Fibroblast of skin of left biceps (primary cell): Measurements from ENCODE around the gene CARS1.
"Not testable (repeated sequence)": the region's sequence is repeated elsewhere in the genome, so short reads cannot be mapped to it uniquely, and the experiment has no call there.

Experiments used
- DNase-seq, 2 experiments: peaks; one replicate each; pipeline ENCODE4 v3.0.0-alpha.2; 2013; ENCODE audit warnings: low read depth in 2 of 2

Gene CARS1

DNA sequence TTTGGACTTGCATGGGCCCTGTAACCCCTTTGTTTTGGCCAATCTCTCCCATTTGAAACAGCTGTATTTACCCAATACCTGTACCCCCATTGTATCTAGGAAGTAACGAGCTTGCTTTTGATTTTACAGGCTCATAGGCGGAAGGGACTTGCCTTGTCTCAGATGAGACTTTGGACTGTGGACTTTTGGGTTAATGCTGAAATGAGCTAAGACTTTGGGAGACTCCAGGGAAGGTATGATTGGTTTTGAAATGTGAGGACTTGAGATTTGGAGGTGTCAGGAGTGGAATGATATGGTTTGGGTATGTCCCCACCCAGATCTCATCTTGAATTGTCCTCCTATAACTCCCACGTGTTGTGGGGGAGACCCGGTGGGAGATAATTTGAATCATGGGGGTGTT is 6.2 kb upstream of the CARS1 start:
- DNase-seq: not testable (repeated sequence)

GRCh38 chr11:3060436-3061025 is 3.3 kb upstream of the CARS1 start:
- no peak for DNase-seq

DNA sequence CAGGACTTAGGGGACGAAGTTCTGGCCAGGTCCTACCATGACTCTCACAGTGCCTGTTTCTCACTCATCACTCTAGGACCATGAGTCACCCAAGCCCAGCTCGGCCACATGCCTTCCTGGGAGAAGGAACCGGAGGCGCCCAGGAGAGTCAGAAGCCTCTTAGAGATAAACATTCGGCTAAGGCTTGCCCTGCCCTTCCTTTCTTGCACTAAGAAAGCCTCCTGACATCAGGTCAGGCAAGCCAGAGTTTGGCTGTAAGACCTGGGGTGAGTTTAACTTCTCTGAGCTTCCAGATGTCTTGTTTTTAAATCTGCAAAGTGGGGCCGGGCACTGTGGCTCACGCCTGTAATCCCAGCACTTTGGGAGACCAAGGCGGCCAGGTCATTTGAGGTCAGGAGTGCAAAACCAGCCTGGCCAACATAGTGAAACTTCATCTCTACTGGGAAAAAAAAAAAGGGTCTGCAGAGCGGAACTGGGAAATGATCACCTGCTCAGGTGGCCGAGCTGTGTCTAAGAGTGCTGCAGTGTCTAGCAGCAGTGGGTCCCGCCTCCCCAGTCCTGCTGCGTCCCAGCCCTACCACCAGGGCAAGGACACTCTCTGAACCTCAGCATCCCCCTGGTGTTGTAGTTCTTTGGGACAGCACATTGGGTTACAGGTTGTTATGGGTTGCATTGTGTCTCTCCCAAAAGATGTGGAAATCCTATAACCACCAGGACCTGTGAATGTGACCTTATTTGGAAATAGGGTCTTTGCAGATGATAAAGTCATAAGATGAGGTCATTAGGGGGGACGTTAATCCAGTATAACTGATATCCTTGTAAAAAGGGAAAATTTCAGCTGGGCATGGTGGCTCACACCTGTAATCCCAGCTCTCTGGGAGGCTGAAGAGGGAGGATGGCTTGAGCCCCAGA is 1.8 kb upstream of the CARS1 start:
- DNase-seq: no peak

- DNase-seq: no peak
Measured at GRCh38 chr11:3056296-3057068, 741 bp downstream of the CARS1 start.

- no peak for DNase-seq
Measured at GRCh38 chr11:3055891-3056290, 1.3 kb downstream of the CARS1 start.

DNA sequence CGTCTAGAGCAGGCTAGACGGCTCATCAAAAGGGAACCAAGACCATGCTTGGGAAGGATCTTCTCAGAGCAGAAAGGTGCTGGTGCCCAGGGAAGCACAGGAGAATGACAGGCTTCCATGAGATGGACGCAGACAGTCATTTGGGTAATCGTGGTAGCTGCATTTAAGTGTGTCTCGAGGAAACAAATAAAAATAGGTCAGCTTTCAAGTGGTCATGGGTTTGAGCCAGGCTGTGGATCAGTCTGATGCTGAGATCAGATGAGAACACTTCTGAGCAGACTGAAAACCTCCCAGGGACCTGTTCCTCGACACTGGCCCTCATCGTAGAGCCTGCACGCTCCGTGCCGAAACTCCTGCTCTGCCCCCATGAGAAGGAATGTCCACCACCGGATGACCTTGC is 4.7 kb downstream of the CARS1 start:
- no peak for DNase-seq

DNA sequence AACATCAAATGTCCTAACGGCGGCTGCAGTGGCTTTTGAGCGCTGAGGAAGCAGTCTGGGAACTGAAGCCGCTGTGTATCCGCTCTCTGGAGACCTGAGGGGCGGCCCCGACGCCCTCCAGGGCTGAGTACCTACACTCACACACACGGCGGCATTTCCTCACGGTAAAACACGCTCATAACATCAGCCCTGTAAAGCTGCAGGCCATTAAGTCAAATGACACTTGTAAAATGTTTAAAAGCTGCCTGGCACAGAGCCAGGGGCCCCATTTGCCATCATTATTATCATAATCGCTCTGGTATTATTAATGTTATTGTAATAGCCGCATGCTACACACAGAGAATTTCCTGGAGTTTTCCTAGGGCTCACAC is 5.1 kb downstream of the CARS1 start:
- no peak for DNase-seq

DNA sequence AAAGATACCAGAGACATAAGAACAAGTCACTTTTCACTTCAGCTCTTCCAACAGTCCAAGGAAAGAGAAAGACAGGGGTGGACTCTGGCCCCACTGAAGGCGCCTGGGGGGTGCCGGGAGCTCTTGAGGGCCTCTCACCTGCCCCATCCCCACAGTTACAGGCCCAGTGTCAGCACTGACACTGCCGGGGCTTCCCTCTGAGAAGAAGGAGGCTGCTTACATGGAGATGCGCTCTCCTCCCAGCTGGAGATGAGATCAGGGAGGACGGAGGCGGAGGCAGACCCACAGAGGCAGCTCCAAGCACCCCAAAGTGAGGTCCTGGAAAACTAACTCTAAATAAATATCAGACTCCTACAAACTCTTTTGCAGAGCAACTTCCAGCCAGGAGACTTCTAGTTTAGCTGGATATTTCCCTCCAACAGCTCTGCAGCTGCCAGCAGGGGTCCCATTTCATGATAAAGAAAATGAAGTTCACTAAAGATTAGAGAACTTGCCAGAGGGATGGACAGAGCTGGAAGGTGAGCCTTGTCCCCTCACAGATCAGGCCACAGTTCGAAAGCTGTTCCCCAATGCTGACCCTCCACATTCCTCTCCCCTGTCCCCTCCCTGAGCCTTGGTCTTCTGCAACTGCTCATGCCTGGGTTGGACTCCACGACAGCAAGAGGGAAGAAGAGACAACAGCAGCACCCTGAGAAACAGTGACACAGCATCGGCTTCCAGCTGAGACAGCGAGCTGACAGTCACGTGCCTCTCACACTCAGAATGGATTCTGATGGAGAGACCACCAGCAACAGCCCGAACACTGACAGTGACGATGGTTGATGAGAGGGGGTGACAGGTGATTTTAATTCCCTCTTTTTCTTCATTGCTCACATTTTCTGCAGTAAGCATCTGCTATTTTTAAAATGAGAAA is 5.8 kb downstream of the CARS1 start:
- no peak for DNase-seq

- DNase-seq: no peak
Measured at GRCh38 chr11:3050386-3051195, 6.6 kb downstream of the CARS1 start.

GRCh38 chr11:3049430-3050243 is 7.6 kb downstream of the CARS1 start:
- DNase-seq: peak; percentile 62 to 71

GRCh38 chr11:3047637-3048036 is 9.6 kb downstream of the CARS1 start:
- DNase-seq: no peak

GRCh38 chr11:3046641-3047040 is 10.6 kb downstream of the CARS1 start:
- no peak for DNase-seq

- no peak for DNase-seq
Measured at GRCh38 chr11:3046190-3046589, 11.0 kb downstream of the CARS1 start.

DNA sequence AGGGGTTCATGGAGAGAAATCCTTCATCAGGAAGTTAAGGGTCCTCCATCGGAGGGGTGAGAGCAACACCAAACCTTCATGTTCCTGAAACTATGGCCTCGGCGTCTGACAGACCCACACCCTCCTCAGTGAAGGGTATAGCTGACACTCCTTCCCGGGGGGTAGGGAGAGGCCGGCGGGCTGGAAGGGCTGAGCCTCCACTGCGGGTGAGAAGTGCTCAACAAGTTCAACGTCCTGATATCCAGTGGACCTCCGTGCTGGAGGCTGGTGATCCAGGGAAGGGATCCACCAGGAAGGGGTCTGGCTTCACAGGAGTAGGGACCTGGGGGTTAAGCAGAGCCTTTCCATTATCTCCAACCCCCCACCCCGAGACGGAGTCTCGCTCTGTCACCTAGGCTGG is 12.3 kb downstream of the CARS1 start:
- DNase-seq: no peak

DNA sequence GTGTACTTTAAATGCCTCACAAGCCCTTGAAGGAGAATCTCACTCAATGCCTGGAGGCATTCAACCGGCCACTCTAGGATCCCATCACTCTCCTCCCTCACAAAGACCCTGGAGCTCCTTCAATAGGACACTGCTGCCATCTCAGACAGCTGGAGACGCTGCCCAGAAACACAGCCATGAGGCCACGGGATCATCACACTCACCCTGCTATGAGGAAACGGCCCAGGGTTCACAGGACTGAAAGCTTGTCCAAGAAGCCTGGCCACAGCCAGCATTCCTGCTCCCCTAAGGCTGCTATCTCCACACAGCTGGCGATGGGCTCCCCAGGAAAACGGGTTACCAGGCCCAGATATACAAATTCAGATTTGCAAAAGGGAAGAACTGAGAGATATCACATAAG is 13.2 kb downstream of the CARS1 start:
- no peak for DNase-seq

GRCh38 chr11:3043315-3043871 is 13.8 kb downstream of the CARS1 start:
- DNase-seq: no peak

DNA sequence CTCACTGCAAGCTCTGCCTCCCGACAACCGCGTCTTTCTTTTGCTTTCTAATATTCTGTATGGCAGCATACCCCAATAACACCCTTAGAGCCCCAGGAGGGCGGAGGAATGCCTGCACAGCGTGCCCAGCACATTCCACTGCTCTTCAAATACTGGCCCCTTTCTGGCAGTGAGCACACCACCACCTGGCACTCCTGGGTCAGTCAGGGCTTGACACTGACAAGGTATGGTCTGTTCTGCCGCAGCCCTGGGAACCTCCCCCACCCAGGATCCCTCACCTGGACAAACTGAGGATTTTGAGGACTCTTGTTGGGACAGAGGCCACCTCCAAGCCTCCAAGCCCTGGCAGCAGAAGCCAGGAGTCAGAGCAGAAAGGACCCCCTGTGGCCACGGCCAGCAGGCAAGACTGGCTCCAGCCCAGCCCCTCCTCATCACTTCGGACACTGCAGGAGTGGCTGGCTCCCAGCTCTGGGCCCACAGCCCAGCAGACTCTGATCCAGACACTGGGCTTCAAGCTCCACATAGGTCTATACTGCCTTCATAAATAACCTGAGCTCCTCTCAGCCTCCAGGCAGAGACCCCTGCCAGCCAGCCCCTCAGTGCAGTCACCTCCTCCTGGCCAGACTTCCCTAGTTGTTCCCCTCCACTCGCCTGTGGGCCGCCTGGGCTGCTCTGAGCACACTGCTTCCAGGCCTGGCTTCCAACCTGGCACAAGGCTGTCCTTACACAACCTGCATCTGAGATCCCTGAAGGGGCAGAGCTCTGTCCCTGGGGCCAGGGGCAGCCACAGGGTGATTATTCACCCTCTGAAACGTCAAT is 14.5 kb downstream of the CARS1 start:
- DNase-seq: no peak

DNA sequence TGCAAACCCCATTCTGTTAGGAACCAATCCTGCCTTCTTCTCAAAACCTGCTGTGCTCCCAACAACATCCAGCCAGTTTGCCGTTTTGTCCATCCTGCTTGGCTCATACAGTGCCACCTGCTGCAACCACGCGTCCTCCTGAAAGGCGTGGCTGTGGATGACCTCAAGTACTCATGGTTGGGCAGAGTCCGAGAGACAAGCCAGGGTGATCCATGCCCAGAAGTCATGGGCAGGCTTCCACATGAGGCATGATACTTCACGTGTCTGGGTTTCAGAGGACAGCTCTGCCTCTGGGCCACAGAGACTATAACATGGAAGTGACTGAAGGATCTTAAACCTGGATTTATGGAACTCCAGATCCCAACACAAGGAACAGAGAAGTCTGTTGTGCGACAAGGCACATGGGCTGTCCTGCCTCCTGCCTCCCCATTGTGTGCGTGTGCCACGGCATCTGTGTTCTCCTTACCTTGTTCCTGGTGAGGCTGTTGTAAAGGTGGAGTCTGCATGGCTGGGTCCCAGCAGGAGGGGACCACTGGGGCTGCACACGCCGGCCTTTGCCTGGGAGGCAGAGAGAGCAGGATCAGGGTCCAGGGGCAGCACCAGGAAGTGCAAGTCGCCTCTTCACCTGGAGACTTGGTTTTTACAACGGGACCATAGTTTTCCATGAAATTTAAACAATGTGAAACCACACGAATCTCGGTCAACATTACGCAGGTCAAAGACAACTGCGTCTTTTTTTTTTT is 15.4 kb downstream of the CARS1 start:
- no peak for DNase-seq
